Fibroblast of the aortic adventitia (primary cell): ENCODE data around the gene FBXO11. TPM values are rescaled to one million over a fixed set of nuclear protein-coding genes. Genes with fewer than 3 reads are reported as not detected.
A peak's percentile ranks its signal among the peaks of the same experiment; 100 is the strongest.

Source experiments
- DNase-seq: peaks from one replicate; pipeline ENCODE4 v3.0.0-alpha.2; 2010; ENCODE audit warnings: low read depth
- H3K4me3 ChIP-seq: 2 replicates; pipeline ENCODE4 v1.5.1; 2011; ENCODE audit warnings: low read depth, mild to moderate bottlenecking, control low read depth, low read length, moderate library complexity
- CTCF ChIP-seq: IDR thresholded peaks from 2 replicates; pipeline ENCODE4 v1.5.1; 2011; ENCODE audit warnings: mild to moderate bottlenecking, low read length, control low read depth, inconsistent platforms; ENCODE audit not compliant: insufficient read depth
- total RNA-seq: library from RNA; depleted of rRNA; stranded (reverse); fragments of >200 nt; gene quantifications from 2 replicates; pipeline ENCODE4 v1.2.3, GENCODE V29; 2012; ENCODE audit warnings: low replicate concordance

The FBXO11 gene
- 50.7 and 96.2 TPM in 2 replicates for total RNA-seq

- peak; percentile 82 for TF ChIP-seq CTCF
- DNase-seq, result peak; percentile 99
- peak within 1 kb of the TSS; percentile 84 for H3K4me3 ChIP-seq
Measured at GRCh38 chr2:47906157-47907038, at the start of gene FBXO11. Gene FBXO11 (minus strand): TSS chr2:47906498. CDS start chr2:47905720, 778 bp downstream.

- no peak for DNase-seq
- no peak for TF ChIP-seq CTCF
- H3K4me3 ChIP-seq, result no peak overlapping the region
Measured at GRCh38 chr2:47950340-47951301, 44.3 kb upstream of the FBXO11 start.

DNA sequence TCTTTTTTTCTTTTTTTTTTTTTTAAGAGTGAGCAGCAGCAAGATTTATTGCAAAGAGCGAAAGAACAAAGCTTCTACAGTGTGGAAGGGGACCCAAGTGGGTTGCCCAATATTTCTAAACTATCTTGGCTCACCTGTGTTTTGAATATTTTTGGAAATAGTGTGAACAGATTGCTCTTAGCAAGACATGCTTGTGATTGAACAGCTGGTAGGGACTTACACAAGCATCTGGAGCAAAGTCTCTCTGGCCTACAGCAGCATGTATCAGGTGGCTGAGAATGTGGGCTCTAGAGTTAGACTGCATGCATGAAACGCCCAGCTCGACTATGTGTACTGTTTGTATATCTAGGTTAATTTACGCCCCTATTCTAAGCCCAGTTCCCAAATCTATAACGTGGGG is 40.3 kb upstream of the FBXO11 start:
- H3K4me3 ChIP-seq, result no peak overlapping the region
- TF ChIP-seq CTCF, result no peak

DNA sequence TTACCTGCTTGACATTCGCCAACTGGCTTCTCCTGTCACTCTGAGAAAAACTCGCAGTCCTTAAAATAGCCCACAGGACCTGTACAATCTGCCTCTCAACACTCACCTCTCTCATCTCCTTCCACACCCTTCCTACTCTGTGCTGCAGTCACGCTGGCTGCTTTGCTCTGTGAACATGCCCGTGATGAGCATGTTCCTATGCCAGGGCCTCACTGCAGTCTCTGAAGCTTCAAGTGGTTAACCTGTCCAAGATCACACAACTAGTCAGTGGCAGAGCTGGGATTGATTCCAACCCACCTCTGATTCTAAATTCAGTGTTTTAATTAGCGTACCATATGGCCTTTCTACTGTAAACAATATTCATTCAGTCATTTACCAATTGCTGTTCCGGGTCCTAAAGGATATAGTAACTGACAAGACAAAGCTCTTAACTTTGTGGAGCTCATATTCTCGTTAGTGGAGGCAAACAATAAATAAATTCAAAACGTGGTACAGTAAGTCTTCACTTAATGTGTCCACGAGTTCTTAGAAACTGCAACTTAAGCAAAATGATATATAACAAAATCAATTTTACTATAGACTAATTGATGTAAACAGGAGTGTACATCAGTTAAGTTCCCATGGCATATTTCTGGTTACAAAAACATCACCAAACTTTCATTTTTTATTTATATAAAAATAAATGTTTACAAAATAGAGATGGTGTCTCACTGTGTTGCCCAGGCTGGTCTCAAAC is 38.9 kb upstream of the FBXO11 start:
- no peak for TF ChIP-seq CTCF

More for the DNA sequence above, 40.3 kb upstream of the FBXO11 start:
- DNase-seq, result no peak

GRCh38 chr2:47941936-47942335 is 35.6 kb upstream of the FBXO11 start:
- H3K4me3 ChIP-seq, result no peak overlapping the region
- DNase-seq, result no peak
- TF ChIP-seq CTCF, result no peak

More for the DNA sequence above, 38.9 kb upstream of the FBXO11 start:
- H3K4me3 ChIP-seq, result no peak overlapping the region
- no peak for DNase-seq

DNA sequence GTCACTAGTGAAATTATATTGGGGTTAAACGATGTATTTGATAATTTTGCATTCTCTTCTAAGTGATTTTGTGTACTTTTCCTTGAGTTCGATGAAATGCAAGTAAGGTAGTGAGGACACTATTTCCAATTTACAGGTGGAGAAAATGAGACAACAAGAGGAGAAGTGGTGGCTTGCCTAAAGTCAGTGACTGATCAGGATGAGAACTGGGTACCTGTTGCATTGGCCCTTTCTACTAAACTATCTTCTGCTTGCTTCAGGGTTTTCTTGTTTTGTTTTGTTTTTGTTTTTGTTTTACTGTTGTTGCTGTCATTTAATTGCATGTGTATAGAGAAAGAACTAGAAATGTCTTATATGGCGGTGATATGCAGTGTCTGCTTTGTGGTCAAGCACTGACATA is 31.4 kb upstream of the FBXO11 start:
- H3K4me3 ChIP-seq, result no peak overlapping the region
- no peak for TF ChIP-seq CTCF
- no peak for DNase-seq
